Neural cell (in vitro differentiated cells): Measurements from ENCODE around the gene HOXA4.

Source experiments
- CTCF ChIP-seq: fragments of 450-650 bp; IDR thresholded peaks from 2 replicates; pipeline ENCODE4 v1.5.1; 2014; ENCODE audit warnings: antibody characterized with exemption, mild to moderate bottlenecking, moderate library complexity; ENCODE audit not compliant: poor library complexity, severe bottlenecking
- EP300 ChIP-seq: fragments of 450-650 bp; conservative IDR thresholded peaks from 2 replicates; pipeline ENCODE4 v1.6.1; 2014; ENCODE audit warnings: antibody characterized with exemption, mild to moderate bottlenecking, moderate library complexity; ENCODE audit not compliant: poor library complexity, severe bottlenecking
- EZH2 ChIP-seq: fragments of 200-600, 300-800 bp; shearing (Covaris generic), sonication (generic); IDR thresholded peaks from 2 replicates; pipeline ENCODE4 v1.6.1; 2014; ENCODE audit warnings: antibody characterized with exemption, low read length, borderline replicate concordance, mild to moderate bottlenecking; ENCODE audit not compliant: insufficient read depth, poor library complexity, severe bottlenecking
- MXI1 ChIP-seq: fragments of 450-650 bp; conservative IDR thresholded peaks from 2 replicates; pipeline ENCODE4 v1.6.1; 2014; ENCODE audit warnings: antibody characterized with exemption, mild to moderate bottlenecking; ENCODE audit not compliant: poor library complexity, severe bottlenecking
- RAD21 ChIP-seq: fragments of 450-650 bp; conservative IDR thresholded peaks from 2 replicates; pipeline ENCODE4 v1.6.1; 2014; ENCODE audit warnings: antibody characterized with exemption, mild to moderate bottlenecking, moderate library complexity
- REST ChIP-seq: IDR thresholded peaks from 2 replicates; pipeline ENCODE4 v1.6.1; 2012; ENCODE audit warnings: borderline replicate concordance
- SMC3 ChIP-seq: fragments of 450-650 bp; conservative IDR thresholded peaks from 2 replicates; pipeline ENCODE4 v1.6.1; 2014; ENCODE audit warnings: antibody characterized with exemption, mild to moderate bottlenecking, moderate library complexity; ENCODE audit not compliant: poor library complexity
- TAF1 ChIP-seq: IDR thresholded peaks from 2 replicates; pipeline ENCODE4 v1.6.1; 2012; ENCODE audit warnings: low read depth

- TF ChIP-seq CTCF (no peak), TAF1 (no peak), MXI1 (no peak), EP300 (no peak), EZH2 (no peak), RAD21 (no peak), REST (no peak), SMC3 (no peak)
Observed at GRCh38 chr7:27165996-27166530, 35.5 kb upstream of the HOXA4 start.
